GM18511 (cell line): ENCODE results near the gene LYSMD2.

Source experiments
- ATAC-seq: cut with Tn5 transposase; IDR thresholded peaks from one replicate; pipeline ENCODE4 v1.9.1; 2021; ENCODE audit warnings: mild to moderate bottlenecking, moderate library complexity; ENCODE audit not compliant: unreplicated experiment

LYSMD2 gene

DNA sequence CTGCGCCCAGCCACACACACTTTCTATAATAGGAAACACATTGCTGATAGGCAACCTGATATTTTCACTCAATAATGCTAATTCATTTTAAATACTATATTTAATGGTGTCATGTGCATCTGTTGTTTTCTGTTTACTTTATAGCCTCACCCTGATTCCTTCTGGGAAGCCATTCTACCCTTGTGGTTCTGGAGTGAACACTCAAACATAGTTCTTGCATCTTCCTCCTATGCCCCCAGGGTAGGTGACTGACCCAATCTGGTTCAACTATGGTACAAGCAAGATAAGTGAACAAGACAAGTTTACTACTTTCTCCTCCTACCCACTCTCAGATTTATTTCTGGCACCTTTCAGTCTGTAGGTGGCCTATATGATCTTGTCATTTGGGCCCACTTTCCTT is 60.4 kb downstream of the LYSMD2 start:
- ATAC-seq, result no peak

GRCh38 chr15:51675234-51675633 is 62.2 kb downstream of the LYSMD2 start:
- no peak for ATAC-seq
